H1 (cell line): ENCODE measurements around the gene CACNA1B. TPM values are rescaled to one million over a fixed set of nuclear protein-coding genes. Genes with fewer than 3 reads are reported as not detected.

Source experiments
- CTCF ChIA-PET: fragments of 300-600 bp; sonication (Branson Sonifier 250); formaldehyde crosslinking; loops from one replicate; lab custom pipeline; 2021; ENCODE audit not compliant: partially characterized antibody; lab: Charles Lee
- POLR2A ChIA-PET: fragments of 300-600 bp; sonication (Branson Sonifier 250); formaldehyde crosslinking; loops from one replicate; lab custom pipeline; 2021; ENCODE audit warnings: inconsistent platforms; ENCODE audit not compliant: partially characterized antibody; lab: Charles Lee
- DNase-seq, 2 experiments: peaks; one replicate each; pipeline versions ENCODE4 v3.0.0 to v3.0.0-alpha.2; 2010 to 2022; ENCODE audit warnings: low spot score in 2 of 2, low read depth in 1 of 2, mixed read lengths in 1 of 2
- FAIRE-seq: peaks from 2 replicates; lab custom pipeline; 2011; peaks lifted over from hg19 to GRCh38; lab: Jason Lieb, UNC
- H2AFZ ChIP-seq: 2 replicates; pipeline ENCODE4 v1.8.1; 2012; ENCODE audit warnings: low read length, inconsistent platforms
- H2AK5ac ChIP-seq: 2 replicates; pipeline ENCODE4 v1.6.1; 2013; ENCODE audit warnings: low read depth, low read length
- H2BK120ac ChIP-seq: replicated peaks from 2 replicates; pipeline ENCODE3; 2013; ENCODE audit warnings: low read depth, low read length, inconsistent platforms
- H2BK12ac ChIP-seq: 2 replicates; pipeline ENCODE4 v1.6.1; 2013; ENCODE audit warnings: low read depth, low read length
- H2BK15ac ChIP-seq: 2 replicates; pipeline ENCODE4 v1.6.1; 2013; ENCODE audit warnings: low read length
- H2BK20ac ChIP-seq: 2 replicates; pipeline ENCODE4 v1.6.1; 2013; ENCODE audit warnings: low read length
- H2BK5ac ChIP-seq: 2 replicates; pipeline ENCODE4 v1.6.1; 2013; ENCODE audit warnings: low read depth, low read length
- H3K14ac ChIP-seq: 2 replicates; pipeline ENCODE4 v1.6.1; 2013; ENCODE audit warnings: inconsistent platforms; ENCODE audit not compliant: insufficient read length
- H3K18ac ChIP-seq: 2 replicates; pipeline ENCODE4 v1.6.1; 2013; ENCODE audit warnings: low read length; ENCODE audit errors: extremely low read depth
- H3K23ac ChIP-seq: 2 replicates; pipeline ENCODE4 v1.6.1; 2013; ENCODE audit warnings: inconsistent platforms; ENCODE audit not compliant: insufficient read length
- H3K23me2 ChIP-seq: 2 replicates; pipeline ENCODE4 v1.6.1; 2013; ENCODE audit warnings: low read depth, low read length
- H3K27ac ChIP-seq: 2 replicates; pipeline ENCODE4 v1.6.1; 2011; ENCODE audit warnings: low read depth, low read length, inconsistent platforms
- H3K27me3 ChIP-seq, 4 experiments: replicated peaks in 1 of 4; 1 replicate in 1 of 4; 2 replicates in 3 of 4; pipeline versions ENCODE4 v1.6.1 to v1.8.1; 2011 to 2013; ENCODE audit warnings: low read length in 3 of 4, mild to moderate bottlenecking in 3 of 4, inconsistent platforms in 2 of 4, mixed read lengths in 2 of 4, moderate library complexity in 1 of 4; ENCODE audit not compliant: control insufficient read depth in 3 of 4, insufficient read depth in 3 of 4; ENCODE audit errors: extremely low read depth in 1 of 4
- H3K36me3 ChIP-seq, 4 experiments: 2 replicates each; pipeline versions ENCODE4 v1.6.1 to v1.8.1; 2011 to 2013; ENCODE audit warnings: mild to moderate bottlenecking in 4 of 4, low read length in 3 of 4, moderate library complexity in 2 of 4, control low read depth in 1 of 4, inconsistent platforms in 1 of 4; ENCODE audit not compliant: insufficient read depth in 4 of 4, control insufficient read depth in 2 of 4
- H3K4ac ChIP-seq: replicated peaks from 2 replicates; pipeline ENCODE3; 2013; ENCODE audit warnings: low read length, low read depth, mixed read lengths, inconsistent platforms; ENCODE audit not compliant: insufficient read length
- H3K4me1 ChIP-seq, 4 experiments: replicated peaks in 1 of 4; 1 replicate in 1 of 4; 2 replicates in 3 of 4; pipeline versions ENCODE4 v1.6.1 to v1.8.1; 2011 to 2013; ENCODE audit warnings: low read length in 3 of 4, inconsistent platforms in 2 of 4, mixed read lengths in 1 of 4; ENCODE audit not compliant: insufficient read depth in 4 of 4, control insufficient read depth in 3 of 4
- H3K4me2 ChIP-seq, 2 experiments: 2 replicates each; pipeline versions ENCODE4 v1.6.1 to v1.8.1; 2011 to 2013; ENCODE audit warnings: low read depth in 2 of 2, low read length in 2 of 2, control low read depth in 1 of 2, inconsistent platforms in 1 of 2, mild to moderate bottlenecking in 1 of 2; ENCODE audit not compliant: insufficient read depth in 1 of 2
- H3K4me3 ChIP-seq, 4 experiments: fragments of 200-600, 300-600 bp in 1 of 4; sonication (generic), shearing (Covaris generic), sonication (Bioruptor Twin) in 1 of 4; 2 replicates each; pipeline versions ENCODE4 v1.5.1 to v1.8.1; 2011 to 2016; ENCODE audit warnings: low read length in 4 of 4, low read depth in 3 of 4, control low read depth in 2 of 4, inconsistent platforms in 2 of 4, mild to moderate bottlenecking in 2 of 4, mixed read lengths in 1 of 4, moderate library complexity in 1 of 4; ENCODE audit not compliant: insufficient read depth in 2 of 4; ENCODE audit errors: extremely low read depth in 1 of 4
- H3K56ac ChIP-seq: replicated peaks from 2 replicates; pipeline ENCODE3; 2013; ENCODE audit warnings: low read depth, mild to moderate bottlenecking, mixed read lengths, low read length, inconsistent platforms; ENCODE audit not compliant: insufficient read length
- H3K79me1 ChIP-seq: 2 replicates; pipeline ENCODE4 v1.6.1; 2013; ENCODE audit warnings: low read depth, low read length, control low read depth
- H3K79me2 ChIP-seq, 2 experiments: 2 replicates each; pipeline versions ENCODE4 v1.6.1 to v1.8.1; 2012 to 2013; ENCODE audit warnings: low read length in 2 of 2, mild to moderate bottlenecking in 2 of 2, inconsistent platforms in 1 of 2; ENCODE audit not compliant: insufficient read depth in 2 of 2, control insufficient read depth in 1 of 2
- H3K9ac ChIP-seq, 4 experiments: replicated peaks in 1 of 4; 1 replicate in 1 of 4; 2 replicates in 3 of 4; pipeline versions ENCODE4 v1.6.1 to v1.8.1; 2011 to 2013; ENCODE audit warnings: low read depth in 3 of 4, low read length in 3 of 4, control low read depth in 2 of 4, mild to moderate bottlenecking in 2 of 4, moderate library complexity in 2 of 4, inconsistent platforms in 1 of 4; ENCODE audit errors: extremely low read depth in 1 of 4
- H3K9me3 ChIP-seq, 2 experiments: 2 replicates each; pipeline versions ENCODE4 v1.6.1 to v1.8.1; 2012 to 2013; ENCODE audit warnings: mild to moderate bottlenecking in 2 of 2, moderate library complexity in 2 of 2, control low read depth in 1 of 2, inconsistent platforms in 1 of 2, low read depth in 1 of 2, low read length in 1 of 2, mixed read lengths in 1 of 2; ENCODE audit not compliant: insufficient read depth in 2 of 2
- H4K20me1 ChIP-seq, 2 experiments: replicated peaks in 1 of 2; 2 replicates each; pipeline versions ENCODE3 to v1.8.1; 2011 to 2013; ENCODE audit warnings: inconsistent platforms in 2 of 2, low read length in 2 of 2, mild to moderate bottlenecking in 1 of 2; ENCODE audit not compliant: insufficient read depth in 2 of 2, control insufficient read depth in 1 of 2
- H4K5ac ChIP-seq: 2 replicates; pipeline ENCODE4 v1.6.1; 2013; ENCODE audit warnings: low read length, low read depth, mixed read lengths, inconsistent platforms; ENCODE audit not compliant: insufficient read length
- H4K8ac ChIP-seq: 2 replicates; pipeline ENCODE4 v1.8.0; 2013; ENCODE audit warnings: mild to moderate bottlenecking, moderate library complexity, low read length, inconsistent platforms; ENCODE audit not compliant: insufficient read depth; ENCODE audit errors: extremely low read depth
- H4K91ac ChIP-seq: replicated peaks from 2 replicates; pipeline ENCODE3; 2013; ENCODE audit warnings: low read length, mixed read lengths, inconsistent platforms; ENCODE audit not compliant: insufficient read length
- ASH2L ChIP-seq: fragments of 200-600, 300-600 bp; sonication (generic); IDR thresholded peaks from one replicate; pipeline ENCODE4 v1.7.1; 2017; ENCODE audit warnings: low read length
- BACH1 ChIP-seq: IDR thresholded peaks from 2 replicates; pipeline ENCODE4 v1.6.1; 2012; ENCODE audit warnings: low read length, improper control_type of control experiment
- BRCA1 ChIP-seq: IDR thresholded peaks from 2 replicates; pipeline ENCODE4 v1.6.1; 2012; ENCODE audit warnings: low read depth, low read length, improper control_type of control experiment
- EGR1 ChIP-seq: IDR thresholded peaks from 2 replicates; pipeline ENCODE4 v1.6.1; 2011; ENCODE audit warnings: low read depth, low read length, borderline replicate concordance
- HDAC2 ChIP-seq, 2 experiments: fragments of 300-600 bp in 1 of 2; sonication (generic) in 1 of 2; IDR thresholded peaks; 2 replicates each; pipeline ENCODE4 v1.6.1; 2011 to 2012; ENCODE audit warnings: low read depth in 2 of 2, low read length in 2 of 2, mild to moderate bottlenecking in 2 of 2, moderate library complexity in 2 of 2, borderline replicate concordance in 1 of 2, inconsistent platforms in 1 of 2
- JUN ChIP-seq: IDR thresholded peaks from 2 replicates; pipeline ENCODE4 v1.6.1; 2011; ENCODE audit warnings: low read depth, mild to moderate bottlenecking, improper control_type of control experiment, low read length
- KDM5A ChIP-seq: fragments of 200-600 bp; IDR thresholded peaks from 2 replicates; pipeline ENCODE4 v1.7.1; 2012; ENCODE audit warnings: mild to moderate bottlenecking, low read length, inconsistent platforms, mixed read lengths
- RNF2 ChIP-seq: fragments of 200-900, 300-1000 bp; sonication (generic); IDR thresholded peaks from 2 replicates; pipeline ENCODE4 v1.7.1; 2016; ENCODE audit warnings: borderline replicate concordance, low read depth, mild to moderate bottlenecking, antibody characterized with exemption, low read length; ENCODE audit not compliant: poor library complexity, severe bottlenecking; ENCODE audit errors: missing control alignments
- RXRA ChIP-seq: IDR thresholded peaks from 2 replicates; pipeline ENCODE4 v1.6.1; 2011; ENCODE audit warnings: low read depth, mild to moderate bottlenecking, low read length, moderate library complexity; ENCODE audit not compliant: insufficient read depth
- SP4 ChIP-seq: IDR thresholded peaks from 2 replicates; pipeline ENCODE4 v1.6.1; 2012; ENCODE audit warnings: low read length, inconsistent platforms
- TBP ChIP-seq: IDR thresholded peaks from 2 replicates; pipeline ENCODE4 v1.6.1; 2011; ENCODE audit warnings: low read depth, low read length, improper control_type of control experiment
- TEAD4 ChIP-seq: IDR thresholded peaks from 2 replicates; pipeline ENCODE4 v1.6.1; 2012; ENCODE audit warnings: low read depth, low read length, inconsistent platforms, mixed read lengths
- YY1 ChIP-seq: IDR thresholded peaks from 2 replicates; pipeline ENCODE4 v1.6.1; 2011; ENCODE audit warnings: low read depth, mild to moderate bottlenecking, low read length
- ZNF274 ChIP-seq: IDR thresholded peaks from 2 replicates; pipeline ENCODE4 v1.7.0; 2012; ENCODE audit warnings: low read length, borderline replicate concordance; ENCODE audit errors: extremely low read depth
- WGBS, 2 experiments: shearing (Covaris generic) in 1 of 2; methylation state at CpG; one replicate each; pipeline versions ENCODE4 v1.1.6 to v1.1.7; 2013 to 2015; ENCODE audit warnings: low lambda C conversion rate in 2 of 2, mixed read lengths in 2 of 2, inconsistent platforms in 1 of 2, low coverage in 1 of 2, missing lambda C conversion rate in 1 of 2; ENCODE audit not compliant: insufficient replicate concordance in 2 of 2, insufficient coverage in 1 of 2, insufficient read length in 1 of 2; ENCODE audit errors: extremely low coverage in 1 of 2, missing lambda C conversion rate in 1 of 2; 5-methylcytosine and 5-hydroxymethylcytosine counted together
- polyA plus RNA-seq, 7 experiments: library from polyadenylated mRNA; depleted of rRNA in 3 of 7; stranded (reverse) in 5 of 7; unstranded in 2 of 7; fragments of >200 nt in 5 of 7; fragments of 200-250 nt in 2 of 7; gene quantifications; 1 replicate in 5 of 7; 2 replicates in 1 of 7; 4 replicates in 1 of 7; pipeline versions ENCODE4 v1.2.1 to v1.2.3, GENCODE V29; 2011 to 2013; ENCODE audit warnings: missing spikeins in 2 of 7, mixed read lengths in 2 of 7
- total RNA-seq: library from RNA; stranded (reverse); fragmentation: NEBNext Ultra II Directional; extraction: Animal tissue kit (Norgen Biotek cat#: 25700); gene quantifications from 2 replicates; pipeline ENCODE4 v1.2.1, GENCODE V29; 2021

Gene CACNA1B
- total and polyA plus RNA-seq, 2 of the 8 experiments (the other 6 are each of a cell fraction or from before 2014, with no cell fraction given): 1.5 to 5.7 TPM

- H3K14ac ChIP-seq: no peak overlapping the region
Measured at GRCh38 chr9:138038244-138038671, 160.7 kb downstream of the CACNA1B start.

More at GRCh38 chr9:138038244-138038671, 160.7 kb downstream of the CACNA1B start:
- FAIRE-seq (no peak), DNase-seq (peak in 1 of 2 experiments; percentile 37)
- no peaks in the 10 kb centered on the region for H3K4me1 ChIP-seq
- no peak overlapping the region for H2BK120ac ChIP-seq
- no peak overlapping the region for H2BK5ac ChIP-seq
- H3K56ac ChIP-seq: no peak overlapping the region
- no peak overlapping the region for H3K18ac ChIP-seq
- no peak overlapping the region for H2BK15ac ChIP-seq
- no peak overlapping the region for H2AK5ac ChIP-seq
- H3K36me3 ChIP-seq: no peaks in the 10 kb centered on the region
- no peak overlapping the region for H2AFZ ChIP-seq
- H3K4me3 ChIP-seq: no peak overlapping the region
- ChIA-PET POLR2A (no interaction called here), CTCF (interaction anchor here (1.2 kb wide), 2 partner anchors 16 to 63 kb away, joined by 3 read pairs; no protein-coding TSS in a partner anchor)
- no peak overlapping the region for H3K23ac ChIP-seq
- no peak overlapping the region for H4K5ac ChIP-seq
- no peak overlapping the region for H3K4me2 ChIP-seq
- H3K27ac ChIP-seq: no peak overlapping the region
- H3K9ac ChIP-seq: no peak overlapping the region
- H2BK20ac ChIP-seq: no peak overlapping the region
- no peak overlapping the region for H2BK12ac ChIP-seq
- H3K9me3 ChIP-seq: peaks cover 5 to 28% of the 10 kb centered on the region in 2 experiments; a peak in 3 of 4 replicates
- 0 out of 2 replicates have a peak, but pooled peaks cover 2% of the 10 kb centered on the region for H3K79me1 ChIP-seq
- H3K79me2 ChIP-seq: no peaks in the 10 kb centered on the region
- 83% methylated on average over 7 of the region's 7 CpGs; no CpG with 5 or more reads in 1 of the 2 experiments for WGBS, 2 experiments
- no peak overlapping the region for H4K91ac ChIP-seq
- no peak overlapping the region for H3K4ac ChIP-seq
- no peak overlapping the region for H4K8ac ChIP-seq
- peaks cover 0 to 3% of the 10 kb centered on the region in 2 experiments for H4K20me1 ChIP-seq
- no peaks in the 10 kb centered on the region for H3K23me2 ChIP-seq
- TF ChIP-seq ZNF274 (no peak), RNF2 (no peak), TEAD4 (no peak), BACH1 (no peak), EGR1 (no peak), BRCA1 (no peak), KDM5A (no peak), TBP (no peak), YY1 (no peak), RXRA (no peak), JUN (no peak), SP4 (no peak), HDAC2 (IDR thresholded peaks at IDR 0.05; ENCODE audit: borderline replicate concordance in 1 of 2, low read depth in 2 of 2, low read length in 2 of 2) (no peak), ASH2L (no peak)
- no peaks in the 10 kb centered on the region for H3K27me3 ChIP-seq
